Liver (tissue), 9 donors: Measurements from ENCODE around the gene ZSCAN30. TPM values are rescaled to one million over a fixed set of nuclear protein-coding genes. Genes with fewer than 3 reads are reported as not detected.

Experiments used
- DNase-seq: peaks from one replicate; pipeline ENCODE4 v3.0.0-alpha.2; 2017; ENCODE audit warnings: low spot score
- H3K27ac ChIP-seq, 2 donors: one replicate each; pipeline ENCODE4 v1.7.0; 2013; ENCODE audit warnings: inconsistent platforms in 2 of 2, low read length in 2 of 2, control low read depth in 1 of 2, low read depth in 1 of 2, mild to moderate bottlenecking in 1 of 2
- H3K27me3 ChIP-seq, 4 donors: one replicate each; pipeline versions ENCODE4 v1.6.1 to v1.7.0; 2013; ENCODE audit warnings: low read length in 3 of 4, inconsistent platforms in 1 of 4, mild to moderate bottlenecking in 1 of 4, moderate library complexity in 1 of 4; ENCODE audit not compliant: control insufficient read depth in 4 of 4, insufficient read depth in 4 of 4
- H3K36me3 ChIP-seq, 4 donors: one replicate each; pipeline versions ENCODE4 v1.6.1 to v1.7.0; 2013; ENCODE audit warnings: low read length in 3 of 4, mild to moderate bottlenecking in 3 of 4, low read depth in 1 of 4, moderate library complexity in 1 of 4; ENCODE audit not compliant: control insufficient read depth in 4 of 4, insufficient read depth in 3 of 4
- H3K4me1 ChIP-seq, 4 donors: one replicate each; pipeline versions ENCODE4 v1.6.1 to v1.7.0; 2013; ENCODE audit warnings: low read length in 3 of 4, mild to moderate bottlenecking in 3 of 4, moderate library complexity in 1 of 4; ENCODE audit not compliant: control insufficient read depth in 4 of 4, insufficient read depth in 4 of 4
- H3K4me3 ChIP-seq, 3 donors: one replicate each; pipeline versions ENCODE4 v1.6.1 to v1.7.0; 2013; ENCODE audit warnings: low read length in 3 of 3, control low read depth in 1 of 3, low read depth in 1 of 3, mild to moderate bottlenecking in 1 of 3
- H3K9ac ChIP-seq, 2 donors: one replicate each; pipeline ENCODE4 v1.7.0; 2013; ENCODE audit warnings: low read length in 2 of 2, mild to moderate bottlenecking in 2 of 2, moderate library complexity in 2 of 2, control low read depth in 1 of 2, low read depth in 1 of 2
- H3K9me3 ChIP-seq, 4 donors: one replicate each; pipeline versions ENCODE4 v1.6.1 to v1.7.0; 2013; ENCODE audit warnings: low read length in 3 of 4; ENCODE audit not compliant: control insufficient read depth in 4 of 4
- EGR1 ChIP-seq, 2 donors: IDR thresholded peaks; 2 replicates each; pipeline ENCODE4 v1.6.1; 2016 to 2018; ENCODE audit warnings: antibody characterized with exemption in 2 of 2, low read depth in 2 of 2
- FOXA1 ChIP-seq: IDR thresholded peaks from 2 replicates; pipeline ENCODE4 v1.6.1; 2016; ENCODE audit warnings: antibody characterized with exemption
- FOXA2 ChIP-seq: IDR thresholded peaks from 2 replicates; pipeline ENCODE4 v1.6.1; 2016; ENCODE audit warnings: antibody characterized with exemption
- HNF4A ChIP-seq, 2 donors: conservative IDR thresholded peaks; 2 replicates each; pipeline ENCODE4 v1.6.1; 2016; ENCODE audit warnings: antibody characterized with exemption in 2 of 2, mild to moderate bottlenecking in 2 of 2
- HNF4G ChIP-seq: IDR thresholded peaks from 2 replicates; pipeline ENCODE4 v1.6.1; 2016; ENCODE audit warnings: antibody characterized with exemption
- JUND ChIP-seq, 2 donors: IDR thresholded peaks; 2 replicates each; pipeline ENCODE4 v1.6.1; 2016; ENCODE audit warnings: antibody characterized with exemption in 2 of 2
- RAD21 ChIP-seq, 2 donors: IDR thresholded peaks; 2 replicates each; pipeline ENCODE4 v1.6.1; 2016; ENCODE audit warnings: antibody characterized with exemption in 2 of 2, mild to moderate bottlenecking in 2 of 2
- SP1 ChIP-seq: IDR thresholded peaks from 2 replicates; pipeline ENCODE4 v1.6.1; 2018; ENCODE audit warnings: antibody characterized with exemption, mild to moderate bottlenecking
- TAF1 ChIP-seq: conservative IDR thresholded peaks from 2 replicates; pipeline ENCODE4 v1.6.1; 2016; ENCODE audit warnings: antibody characterized with exemption, mild to moderate bottlenecking
- YY1 ChIP-seq: IDR thresholded peaks from 2 replicates; pipeline ENCODE4 v1.6.1; 2016; ENCODE audit warnings: antibody characterized with exemption, mild to moderate bottlenecking
- WGBS: extraction: QIAGEN DNeasy Blood & Tissue Kit; methylation state at CpG from one replicate; pipeline ENCODE4 v1.1.7; 2013; 5-methylcytosine and 5-hydroxymethylcytosine counted together
- polyA plus RNA-seq, 2 donors: library from polyadenylated mRNA; stranded (reverse) in 1 of 2; unstranded in 1 of 2; fragments of 200-250 nt in 1 of 2; fragments of >200 nt in 1 of 2; fragmentation: Nextera tagmentation in 1 of 2; extraction: Ambion mirVana in 1 of 2; gene quantifications; one replicate each; pipeline versions ENCODE4 v1.2.1 to v1.2.3, GENCODE V29; 2013 to 2015
- total RNA-seq, 2 donors: library from RNA; depleted of rRNA; stranded (reverse); fragments of >200 nt; gene quantifications; one replicate each; pipeline ENCODE4 v1.2.3, GENCODE V29; 2014
- TF ChIP-seq, protein P1 (sequence below): IDR thresholded peaks from 2 replicates; pipeline ENCODE4 v1.6.1; 2016; ENCODE audit warnings: antibody characterized with exemption
- TF ChIP-seq, protein P2 (sequence below): IDR thresholded peaks from 2 replicates; pipeline ENCODE4 v1.6.1; 2016; ENCODE audit warnings: antibody characterized with exemption, mild to moderate bottlenecking
- TF ChIP-seq, protein P3 (sequence below): fragments of 150-350 bp; IDR thresholded peaks from 2 replicates; pipeline ENCODE4 v1.5.1; 2017; ENCODE audit warnings: improper control_type of control experiment, low read depth, low read length; ENCODE audit not compliant: missing input control
- TF ChIP-seq, protein P4 (sequence below): IDR thresholded peaks from 2 replicates; pipeline ENCODE4 v1.6.1; 2016; ENCODE audit warnings: antibody characterized with exemption
- TF ChIP-seq, protein P5 (sequence below): IDR thresholded peaks from 2 replicates; pipeline ENCODE4 v1.6.1; 2016; ENCODE audit warnings: antibody characterized with exemption
- donor health status: healthy.
- donor health status: healthy.
- donor health status: healthy.
- donor health status: healthy.
- donor health status: healthy.

Gene ZSCAN30
- total and polyA plus RNA-seq, 4 donors: 2.3 to 10.4 (median 5.6) TPM

DNA sequence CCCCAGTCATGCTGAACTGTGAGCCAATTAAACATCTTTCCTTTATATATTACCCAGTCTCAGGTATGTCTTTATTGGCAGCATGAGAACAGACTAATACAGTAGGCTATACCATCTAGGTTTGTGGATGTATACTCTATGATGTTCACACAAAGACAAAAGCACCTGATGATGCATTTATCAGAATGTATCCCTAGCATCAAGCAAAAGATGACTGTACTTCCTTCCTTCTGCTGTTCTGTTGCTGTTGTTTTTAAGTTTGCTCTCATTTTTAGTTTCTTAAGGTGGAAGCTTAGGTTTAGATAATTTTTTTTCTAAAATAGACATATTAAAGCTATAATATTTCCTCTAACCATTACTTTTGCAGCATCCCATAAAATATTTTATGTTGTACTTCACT, 12.4 kb downstream of the ZSCAN30 start:
- TF ChIP-seq EGR1 (IDR thresholded peaks at IDR 0.05; ENCODE audit: low read depth in 2 of 2) (no peak), HNF4G (no peak), RAD21 (IDR thresholded peaks at IDR 0.05) (no peak), FOXA2 (no peak), TAF1 (no peak)
- TF ChIP-seq, protein P1, sequence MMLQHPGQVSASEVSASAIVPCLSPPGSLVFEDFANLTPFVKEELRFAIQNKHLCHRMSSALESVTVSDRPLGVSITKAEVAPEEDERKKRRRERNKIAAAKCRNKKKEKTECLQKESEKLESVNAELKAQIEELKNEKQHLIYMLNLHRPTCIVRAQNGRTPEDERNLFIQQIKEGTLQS: no peak
- TF ChIP-seq, protein P2, sequence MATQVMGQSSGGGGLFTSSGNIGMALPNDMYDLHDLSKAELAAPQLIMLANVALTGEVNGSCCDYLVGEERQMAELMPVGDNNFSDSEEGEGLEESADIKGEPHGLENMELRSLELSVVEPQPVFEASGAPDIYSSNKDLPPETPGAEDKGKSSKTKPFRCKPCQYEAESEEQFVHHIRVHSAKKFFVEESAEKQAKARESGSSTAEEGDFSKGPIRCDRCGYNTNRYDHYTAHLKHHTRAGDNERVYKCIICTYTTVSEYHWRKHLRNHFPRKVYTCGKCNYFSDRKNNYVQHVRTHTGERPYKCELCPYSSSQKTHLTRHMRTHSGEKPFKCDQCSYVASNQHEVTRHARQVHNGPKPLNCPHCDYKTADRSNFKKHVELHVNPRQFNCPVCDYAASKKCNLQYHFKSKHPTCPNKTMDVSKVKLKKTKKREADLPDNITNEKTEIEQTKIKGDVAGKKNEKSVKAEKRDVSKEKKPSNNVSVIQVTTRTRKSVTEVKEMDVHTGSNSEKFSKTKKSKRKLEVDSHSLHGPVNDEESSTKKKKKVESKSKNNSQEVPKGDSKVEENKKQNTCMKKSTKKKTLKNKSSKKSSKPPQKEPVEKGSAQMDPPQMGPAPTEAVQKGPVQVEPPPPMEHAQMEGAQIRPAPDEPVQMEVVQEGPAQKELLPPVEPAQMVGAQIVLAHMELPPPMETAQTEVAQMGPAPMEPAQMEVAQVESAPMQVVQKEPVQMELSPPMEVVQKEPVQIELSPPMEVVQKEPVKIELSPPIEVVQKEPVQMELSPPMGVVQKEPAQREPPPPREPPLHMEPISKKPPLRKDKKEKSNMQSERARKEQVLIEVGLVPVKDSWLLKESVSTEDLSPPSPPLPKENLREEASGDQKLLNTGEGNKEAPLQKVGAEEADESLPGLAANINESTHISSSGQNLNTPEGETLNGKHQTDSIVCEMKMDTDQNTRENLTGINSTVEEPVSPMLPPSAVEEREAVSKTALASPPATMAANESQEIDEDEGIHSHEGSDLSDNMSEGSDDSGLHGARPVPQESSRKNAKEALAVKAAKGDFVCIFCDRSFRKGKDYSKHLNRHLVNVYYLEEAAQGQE: no peak
- TF ChIP-seq, protein P3, sequence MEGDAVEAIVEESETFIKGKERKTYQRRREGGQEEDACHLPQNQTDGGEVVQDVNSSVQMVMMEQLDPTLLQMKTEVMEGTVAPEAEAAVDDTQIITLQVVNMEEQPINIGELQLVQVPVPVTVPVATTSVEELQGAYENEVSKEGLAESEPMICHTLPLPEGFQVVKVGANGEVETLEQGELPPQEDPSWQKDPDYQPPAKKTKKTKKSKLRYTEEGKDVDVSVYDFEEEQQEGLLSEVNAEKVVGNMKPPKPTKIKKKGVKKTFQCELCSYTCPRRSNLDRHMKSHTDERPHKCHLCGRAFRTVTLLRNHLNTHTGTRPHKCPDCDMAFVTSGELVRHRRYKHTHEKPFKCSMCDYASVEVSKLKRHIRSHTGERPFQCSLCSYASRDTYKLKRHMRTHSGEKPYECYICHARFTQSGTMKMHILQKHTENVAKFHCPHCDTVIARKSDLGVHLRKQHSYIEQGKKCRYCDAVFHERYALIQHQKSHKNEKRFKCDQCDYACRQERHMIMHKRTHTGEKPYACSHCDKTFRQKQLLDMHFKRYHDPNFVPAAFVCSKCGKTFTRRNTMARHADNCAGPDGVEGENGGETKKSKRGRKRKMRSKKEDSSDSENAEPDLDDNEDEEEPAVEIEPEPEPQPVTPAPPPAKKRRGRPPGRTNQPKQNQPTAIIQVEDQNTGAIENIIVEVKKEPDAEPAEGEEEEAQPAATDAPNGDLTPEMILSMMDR: no peak
- no peak overlapping the region for H3K4me3 ChIP-seq

DNA sequence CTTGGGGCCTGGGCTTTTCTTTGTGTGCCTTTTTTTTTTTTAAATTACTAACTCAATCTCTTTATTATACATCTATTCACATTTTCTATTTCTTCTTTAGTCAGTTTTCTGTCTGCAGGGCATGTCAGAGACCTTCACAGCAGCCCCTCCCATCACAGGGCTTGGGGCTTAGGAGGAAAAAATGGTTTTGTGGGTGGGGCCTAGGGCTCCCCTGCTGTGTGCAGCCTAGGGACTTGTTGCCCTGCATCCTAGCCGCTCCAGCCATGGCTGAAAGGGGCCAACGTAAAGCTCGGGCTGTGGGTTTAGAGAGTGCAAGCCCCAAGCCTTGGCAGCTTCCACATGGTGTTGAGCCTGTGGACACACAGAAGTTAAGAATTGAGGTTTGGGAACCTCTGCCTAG, 13.8 kb downstream of the ZSCAN30 start:
- Histone ChIP-seq H3K4me1 (no peaks in the 10 kb centered on the region), H3K9ac (no peak overlapping the region), H3K27ac (no peak overlapping the region), H3K9me3 (peaks cover 0 to 10% (median 4%) of the 10 kb centered on the region in 4 donors), H3K27me3 (no peaks in the 10 kb centered on the region), H3K4me3 (no peak overlapping the region), H3K36me3 (peaks cover 0 to 1% (median 0%) of the 10 kb centered on the region in 4 donors)
- 99% methylated on average over 3 of the region's 3 CpGs for WGBS
- no peak for DNase-seq
- TF ChIP-seq HNF4G: no peak
- TF ChIP-seq, protein P2: no peak
- TF ChIP-seq, protein P4, sequence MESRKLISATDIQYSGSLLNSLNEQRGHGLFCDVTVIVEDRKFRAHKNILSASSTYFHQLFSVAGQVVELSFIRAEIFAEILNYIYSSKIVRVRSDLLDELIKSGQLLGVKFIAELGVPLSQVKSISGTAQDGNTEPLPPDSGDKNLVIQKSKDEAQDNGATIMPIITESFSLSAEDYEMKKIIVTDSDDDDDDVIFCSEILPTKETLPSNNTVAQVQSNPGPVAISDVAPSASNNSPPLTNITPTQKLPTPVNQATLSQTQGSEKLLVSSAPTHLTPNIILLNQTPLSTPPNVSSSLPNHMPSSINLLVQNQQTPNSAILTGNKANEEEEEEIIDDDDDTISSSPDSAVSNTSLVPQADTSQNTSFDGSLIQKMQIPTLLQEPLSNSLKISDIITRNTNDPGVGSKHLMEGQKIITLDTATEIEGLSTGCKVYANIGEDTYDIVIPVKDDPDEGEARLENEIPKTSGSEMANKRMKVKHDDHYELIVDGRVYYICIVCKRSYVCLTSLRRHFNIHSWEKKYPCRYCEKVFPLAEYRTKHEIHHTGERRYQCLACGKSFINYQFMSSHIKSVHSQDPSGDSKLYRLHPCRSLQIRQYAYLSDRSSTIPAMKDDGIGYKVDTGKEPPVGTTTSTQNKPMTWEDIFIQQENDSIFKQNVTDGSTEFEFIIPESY: no peak
- TF ChIP-seq FOXA1: no peak
- TF ChIP-seq FOXA2: no peak
- TF ChIP-seq YY1: no peak
- no peak for TF ChIP-seq HNF4A (conservative IDR thresholded peaks at IDR 0.05)
- TF ChIP-seq RAD21 (IDR thresholded peaks at IDR 0.05): no peak
- no peak for TF ChIP-seq JUND (IDR thresholded peaks at IDR 0.05)
- no peak for TF ChIP-seq TAF1
- TF ChIP-seq, protein P1: no peak
- TF ChIP-seq SP1: no peak
- TF ChIP-seq, protein P5, sequence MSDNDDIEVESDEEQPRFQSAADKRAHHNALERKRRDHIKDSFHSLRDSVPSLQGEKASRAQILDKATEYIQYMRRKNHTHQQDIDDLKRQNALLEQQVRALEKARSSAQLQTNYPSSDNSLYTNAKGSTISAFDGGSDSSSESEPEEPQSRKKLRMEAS: no peak

More for the DNA sequence above, 12.4 kb downstream of the ZSCAN30 start:
- Histone ChIP-seq H3K27ac (no peak overlapping the region), H3K27me3 (no peaks in the 10 kb centered on the region), H3K4me1 (no peaks in the 10 kb centered on the region), H3K9ac (no peak overlapping the region), H3K9me3 (peaks cover 0 to 10% (median 3%) of the 10 kb centered on the region in 4 donors), H3K36me3 (peaks cover 0 to 1% (median 0%) of the 10 kb centered on the region in 4 donors)
- DNase-seq: no peak
